ENCODE data around the gene TBCK.

The TBCK gene

GRCh38 chr4:106058921-106059320 lies 257.1 kb downstream of the TBCK start:
- Histone ChIP-seq H3K4me3 (ENCODE audit: low read length) (no peak overlapping the region), H3K4me1 (ENCODE audit: control insufficient read depth, low read depth, low read length) (peaks cover 14% of the 10 kb centered on the region), H3K27me3 (ENCODE audit: control insufficient read depth, insufficient read depth, low read length) (no peaks in the 10 kb centered on the region), H3K9me3 (ENCODE audit: control insufficient read depth, low read depth, low read length) (no peaks in the 10 kb centered on the region), H3K36me3 (ENCODE audit: control insufficient read depth, low read depth, low read length) (no peaks in the 10 kb centered on the region), H3K9ac (ENCODE audit: low read length) (no peak overlapping the region), H3K27ac (ENCODE audit: low read length) (no peak overlapping the region)

GRCh38 chr4:106056914-106057313 lies 259.1 kb downstream of the TBCK start:
- Histone ChIP-seq H3K27ac (ENCODE audit: low read length) (no peak overlapping the region), H3K4me3 (ENCODE audit: low read length) (no peak overlapping the region), H3K4me1 (ENCODE audit: control insufficient read depth, low read depth, low read length) (peaks cover 14% of the 10 kb centered on the region), H3K36me3 (ENCODE audit: control insufficient read depth, low read depth, low read length) (no peaks in the 10 kb centered on the region), H3K27me3 (ENCODE audit: control insufficient read depth, insufficient read depth, low read length) (no peaks in the 10 kb centered on the region), H3K9me3 (ENCODE audit: control insufficient read depth, low read depth, low read length) (no peaks in the 10 kb centered on the region), H3K9ac (ENCODE audit: low read length) (no peak overlapping the region)

DNA sequence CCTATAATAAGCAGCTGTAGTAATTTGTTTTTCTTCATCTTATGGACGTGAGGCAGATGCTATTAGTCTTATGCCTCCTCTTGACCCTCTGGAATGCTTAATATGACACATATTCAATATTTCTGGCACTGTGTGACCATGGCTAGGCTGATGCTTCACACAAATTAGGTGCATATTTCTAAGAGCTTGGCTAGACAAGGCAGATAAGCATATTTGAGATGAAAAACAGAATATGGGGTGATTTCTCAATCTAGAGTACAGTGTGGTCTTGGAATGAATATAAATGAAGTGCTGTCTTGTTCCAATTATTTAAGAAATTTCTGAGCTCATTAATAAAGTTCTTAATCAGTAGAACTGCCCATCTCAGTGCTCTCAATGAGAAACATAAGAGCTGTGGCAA lies 264.5 kb downstream of the TBCK start:
- no peak overlapping the region for H3K27ac ChIP-seq (ENCODE audit: low read length)
- no peaks in the 10 kb centered on the region for H3K9me3 ChIP-seq (ENCODE audit: control insufficient read depth, low read depth, low read length)
- no peaks in the 10 kb centered on the region for H3K27me3 ChIP-seq (ENCODE audit: control insufficient read depth, insufficient read depth, low read length)
- peaks cover 1% of the 10 kb centered on the region for H3K4me1 ChIP-seq (ENCODE audit: control insufficient read depth, low read depth, low read length)
- H3K9ac ChIP-seq (ENCODE audit: low read length): no peak overlapping the region
- no peak overlapping the region for H3K4me3 ChIP-seq (ENCODE audit: low read length)
- H3K36me3 ChIP-seq (ENCODE audit: control insufficient read depth, low read depth, low read length): no peaks in the 10 kb centered on the region

- no peaks in the 10 kb centered on the region for H3K4me1 ChIP-seq (ENCODE audit: control insufficient read depth, low read depth, low read length)
- no peaks in the 10 kb centered on the region for H3K9me3 ChIP-seq (ENCODE audit: control insufficient read depth, low read depth, low read length)
- H3K9ac ChIP-seq (ENCODE audit: low read length): no peak overlapping the region
- H3K36me3 ChIP-seq (ENCODE audit: control insufficient read depth, low read depth, low read length): no peaks in the 10 kb centered on the region
- H3K27ac ChIP-seq (ENCODE audit: low read length): no peak overlapping the region
- no peak overlapping the region for H3K4me3 ChIP-seq (ENCODE audit: low read length)
- no peaks in the 10 kb centered on the region for H3K27me3 ChIP-seq (ENCODE audit: control insufficient read depth, insufficient read depth, low read length)
Measured at GRCh38 chr4:106049490-106049889, 266.5 kb downstream of the TBCK start.

DNA sequence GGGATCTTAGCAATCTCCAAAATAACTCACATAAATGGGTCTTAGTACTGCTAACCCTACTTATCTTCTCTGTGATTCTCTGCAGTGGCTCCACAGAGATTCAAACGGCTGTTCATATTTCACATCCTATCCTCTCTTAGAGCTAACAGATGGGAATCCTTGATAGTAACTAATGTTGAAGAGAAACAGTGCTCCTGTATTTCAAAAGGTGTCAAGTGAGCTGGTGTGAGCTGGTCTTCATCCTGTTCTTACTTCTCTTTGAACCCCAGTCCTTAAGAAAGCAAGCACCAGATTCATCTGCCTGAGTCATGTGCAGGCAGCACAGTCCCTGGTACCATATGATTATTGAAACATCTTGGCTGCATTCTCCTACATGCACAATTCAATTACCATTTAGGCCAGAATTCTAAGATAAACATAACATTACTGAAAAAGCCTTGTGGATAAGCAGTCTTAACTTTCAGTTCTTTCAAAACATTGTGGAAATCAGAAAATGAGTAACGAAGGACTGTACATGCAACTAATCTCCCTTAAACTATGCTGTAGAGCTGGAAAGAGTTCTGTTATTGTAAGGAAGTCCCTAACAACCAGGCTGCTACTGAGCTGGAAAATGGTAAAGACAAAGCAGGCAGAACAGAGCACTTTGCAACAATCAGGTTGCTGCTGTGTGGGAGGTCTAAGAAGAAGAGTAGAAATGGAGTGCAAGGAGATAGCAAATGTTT lies 267.6 kb downstream of the TBCK start:
- H3K27me3 ChIP-seq (ENCODE audit: control insufficient read depth, insufficient read depth, low read length): no peaks in the 10 kb centered on the region

GRCh38 chr4:106046083-106046482 lies 269.9 kb downstream of the TBCK start:
- H3K27me3 ChIP-seq (ENCODE audit: control insufficient read depth, insufficient read depth, low read length): no peaks in the 10 kb centered on the region
- no peaks in the 10 kb centered on the region for H3K9me3 ChIP-seq (ENCODE audit: control insufficient read depth, low read depth, low read length)
- no peak overlapping the region for H3K4me3 ChIP-seq (ENCODE audit: low read length)
- no peak overlapping the region for H3K9ac ChIP-seq (ENCODE audit: low read length)
- H3K27ac ChIP-seq (ENCODE audit: low read length): no peak overlapping the region
- no peaks in the 10 kb centered on the region for H3K36me3 ChIP-seq (ENCODE audit: control insufficient read depth, low read depth, low read length)
- H3K4me1 ChIP-seq (ENCODE audit: control insufficient read depth, low read depth, low read length): no peaks in the 10 kb centered on the region

More for the DNA sequence above, 267.6 kb downstream of the TBCK start:
- Histone ChIP-seq H3K36me3 (ENCODE audit: control insufficient read depth, low read depth, low read length) (no peaks in the 10 kb centered on the region), H3K27ac (ENCODE audit: low read length) (no peak overlapping the region), H3K9me3 (ENCODE audit: control insufficient read depth, low read depth, low read length) (no peaks in the 10 kb centered on the region), H3K4me3 (ENCODE audit: low read length) (no peak overlapping the region), H3K4me1 (ENCODE audit: control insufficient read depth, low read depth, low read length) (no peaks in the 10 kb centered on the region), H3K9ac (ENCODE audit: low read length) (no peak overlapping the region)

GRCh38 chr4:106041294-106042002 lies 274.6 kb downstream of the TBCK start:
- Histone ChIP-seq H3K9ac (ENCODE audit: low read length) (no peak overlapping the region), H3K9me3 (ENCODE audit: control insufficient read depth, low read depth, low read length) (no peaks in the 10 kb centered on the region), H3K4me1 (ENCODE audit: control insufficient read depth, low read depth, low read length) (peaks cover under 1% of the 10 kb centered on the region), H3K27me3 (ENCODE audit: control insufficient read depth, insufficient read depth, low read length) (no peaks in the 10 kb centered on the region), H3K27ac (ENCODE audit: low read length) (no peak overlapping the region), H3K4me3 (ENCODE audit: low read length) (no peak overlapping the region), H3K36me3 (ENCODE audit: control insufficient read depth, low read depth, low read length) (no peaks in the 10 kb centered on the region)

GRCh38 chr4:106039796-106040195 lies 276.2 kb downstream of the TBCK start:
- Histone ChIP-seq H3K9me3 (ENCODE audit: control insufficient read depth, low read depth, low read length) (no peaks in the 10 kb centered on the region), H3K4me3 (ENCODE audit: low read length) (no peak overlapping the region), H3K9ac (ENCODE audit: low read length) (no peak overlapping the region), H3K27me3 (ENCODE audit: control insufficient read depth, insufficient read depth, low read length) (no peaks in the 10 kb centered on the region), H3K36me3 (ENCODE audit: control insufficient read depth, low read depth, low read length) (no peaks in the 10 kb centered on the region), H3K4me1 (ENCODE audit: control insufficient read depth, low read depth, low read length) (peaks cover 5% of the 10 kb centered on the region), H3K27ac (ENCODE audit: low read length) (no peak overlapping the region)

DNA sequence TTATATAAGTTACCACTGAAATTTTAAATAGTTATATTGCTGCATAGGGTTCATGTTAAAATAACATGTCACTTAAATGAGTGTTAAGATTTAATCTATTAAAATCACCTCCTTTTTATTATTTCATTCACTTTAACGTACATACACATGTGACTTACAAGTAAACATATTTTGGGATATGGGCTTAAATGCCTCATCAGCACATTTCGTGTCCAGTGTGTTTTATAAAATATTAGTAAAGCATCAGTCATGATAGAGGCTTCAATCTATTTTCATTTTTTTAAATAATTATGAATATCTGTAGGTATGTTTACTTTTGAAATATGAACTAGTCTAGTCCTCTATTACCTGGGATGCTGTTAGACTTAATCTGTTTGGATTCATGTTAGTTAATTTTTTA lies 277.1 kb downstream of the TBCK start:
- Histone ChIP-seq H3K9ac (ENCODE audit: low read length) (no peak overlapping the region), H3K27ac (ENCODE audit: low read length) (no peak overlapping the region), H3K4me1 (ENCODE audit: control insufficient read depth, low read depth, low read length) (peaks cover 5% of the 10 kb centered on the region), H3K36me3 (ENCODE audit: control insufficient read depth, low read depth, low read length) (no peaks in the 10 kb centered on the region), H3K4me3 (ENCODE audit: low read length) (no peak overlapping the region), H3K9me3 (ENCODE audit: control insufficient read depth, low read depth, low read length) (no peaks in the 10 kb centered on the region), H3K27me3 (ENCODE audit: control insufficient read depth, insufficient read depth, low read length) (no peaks in the 10 kb centered on the region)

GRCh38 chr4:106038012-106038411 lies 278.0 kb downstream of the TBCK start:
- Histone ChIP-seq H3K4me3 (ENCODE audit: low read length) (no peak overlapping the region), H3K36me3 (ENCODE audit: control insufficient read depth, low read depth, low read length) (no peaks in the 10 kb centered on the region), H3K9ac (ENCODE audit: low read length) (no peak overlapping the region), H3K9me3 (ENCODE audit: control insufficient read depth, low read depth, low read length) (no peaks in the 10 kb centered on the region), H3K27ac (ENCODE audit: low read length) (no peak overlapping the region), H3K27me3 (ENCODE audit: control insufficient read depth, insufficient read depth, low read length) (no peaks in the 10 kb centered on the region), H3K4me1 (ENCODE audit: control insufficient read depth, low read depth, low read length) (peaks cover 5% of the 10 kb centered on the region)

DNA sequence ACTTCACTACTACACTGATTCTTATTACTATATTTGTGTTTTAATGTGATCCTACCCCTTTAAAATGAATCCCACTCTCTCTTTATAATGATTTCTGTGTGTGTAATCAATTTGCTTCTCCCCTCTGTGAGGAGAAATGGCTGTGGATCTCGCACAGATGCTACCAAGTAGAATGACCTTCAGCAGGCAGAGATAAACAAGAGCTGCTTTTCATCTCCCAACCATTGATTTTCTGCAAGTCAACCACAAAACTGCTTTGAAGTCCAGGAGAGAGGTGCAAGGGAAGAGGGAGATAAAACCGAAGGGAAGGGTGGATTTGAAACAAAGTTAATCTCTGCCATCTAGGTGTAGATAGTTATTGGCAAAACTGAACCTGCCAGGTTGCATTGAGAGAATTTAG lies 279.2 kb downstream of the TBCK start:
- peaks cover 5% of the 10 kb centered on the region for H3K4me1 ChIP-seq (ENCODE audit: control insufficient read depth, low read depth, low read length)
- H3K9ac ChIP-seq (ENCODE audit: low read length): no peak overlapping the region
- H3K9me3 ChIP-seq (ENCODE audit: control insufficient read depth, low read depth, low read length): no peaks in the 10 kb centered on the region
- no peak overlapping the region for H3K27ac ChIP-seq (ENCODE audit: low read length)
- no peaks in the 10 kb centered on the region for H3K27me3 ChIP-seq (ENCODE audit: control insufficient read depth, insufficient read depth, low read length)
- H3K4me3 ChIP-seq (ENCODE audit: low read length): no peak overlapping the region
- no peaks in the 10 kb centered on the region for H3K36me3 ChIP-seq (ENCODE audit: control insufficient read depth, low read depth, low read length)

- no peaks in the 10 kb centered on the region for H3K9me3 ChIP-seq (ENCODE audit: control insufficient read depth, low read depth, low read length)
- H3K4me3 ChIP-seq (ENCODE audit: low read length): no peak overlapping the region
- no peak overlapping the region for H3K27ac ChIP-seq (ENCODE audit: low read length)
- H3K9ac ChIP-seq (ENCODE audit: low read length): no peak overlapping the region
- H3K36me3 ChIP-seq (ENCODE audit: control insufficient read depth, low read depth, low read length): no peaks in the 10 kb centered on the region
- no peaks in the 10 kb centered on the region for H3K27me3 ChIP-seq (ENCODE audit: control insufficient read depth, insufficient read depth, low read length)
- peaks cover 5% of the 10 kb centered on the region for H3K4me1 ChIP-seq (ENCODE audit: control insufficient read depth, low read depth, low read length)
Measured at GRCh38 chr4:106036334-106036733, 279.7 kb downstream of the TBCK start.
